ENCODE measurements around the gene EXTL1. TPM values are rescaled to one million over a fixed set of nuclear protein-coding genes. Genes with fewer than 3 reads are reported as not detected.

EXTL1 gene
- total and polyA plus RNA-seq, 8 donors: 0.18 to 26.3 (median 0.31) TPM; not detected in 4

- Histone ChIP-seq H3K4me3 (no peak overlapping the region), H3K9me3 (no peaks in the 10 kb centered on the region), H3K4me1 (peaks cover 10 to 42% (median 28%) of the 10 kb centered on the region in 4 donors), H3K27me3 (no peaks in the 10 kb centered on the region), H3K27ac (no peak overlapping the region), H3K36me3 (peaks cover 0 to 24% (median 20%) of the 10 kb centered on the region in 4 donors)
- intact Hi-C loops (cut with DNase I; ENCODE audit: low total_unique reads): no loop called here
- DNase-seq: no peak
- WGBS, 5 donors: 78 to 92% (median 86%) methylated on average over 8 of the region's 8 CpGs
- TF ChIP-seq POLR2AphosphoS5 (IDR thresholded peaks at IDR 0.05): no peak
- no peak for TF ChIP-seq EP300 (IDR thresholded peaks at IDR 0.05)
- TF ChIP-seq CTCF (IDR thresholded peaks at IDR 0.05): no peak
- TF ChIP-seq POLR2A (IDR thresholded peaks at IDR 0.05): no peak
Observed at GRCh38 chr1:25993197-25993951, 28.2 kb upstream of the EXTL1 start.

- H3K9me3 ChIP-seq: no peaks in the 10 kb centered on the region
- 86 to 95% (median 94%) methylated on average over 3 of the region's 3 CpGs for WGBS, 5 donors
- intact Hi-C loops (cut with DNase I; ENCODE audit: low total_unique reads): loop anchor here (5.0 kb wide), 1 partner anchor 97 kb away; no protein-coding TSS in a partner anchor
- TF ChIP-seq POLR2A (IDR thresholded peaks at IDR 0.05): no peak
- peaks cover 0 to 14% (median 13%) of the 10 kb centered on the region in 4 donors for H3K36me3 ChIP-seq
- peaks cover 10 to 44% (median 30%) of the 10 kb centered on the region in 4 donors for H3K4me1 ChIP-seq
- H3K27ac ChIP-seq: no peak overlapping the region
- DNase-seq: no peak
- H3K27me3 ChIP-seq: no peaks in the 10 kb centered on the region
- no peak overlapping the region for H3K4me3 ChIP-seq
Observed at GRCh38 chr1:25994402-25995150, 27.0 kb upstream of the EXTL1 start.

- intact Hi-C loops (cut with DNase I; ENCODE audit: low total_unique reads): loop anchor here (5.0 kb wide), 1 partner anchor 100 kb away; no protein-coding TSS in a partner anchor
- peak in 1 of 3 donors; percentile 30 for TF ChIP-seq POLR2AphosphoS5 (IDR thresholded peaks at IDR 0.05)
- no peak for TF ChIP-seq POLR2A (IDR thresholded peaks at IDR 0.05)
- TF ChIP-seq EP300 (IDR thresholded peaks at IDR 0.05): no peak
- no peak for TF ChIP-seq CTCF (IDR thresholded peaks at IDR 0.05)
Observed at GRCh38 chr1:25996966-25997827, 24.4 kb upstream of the EXTL1 start.

GRCh38 chr1:25997828-25998761 lies 23.5 kb upstream of the EXTL1 start, which contains the start of gene PAFAH2:
Gene PAFAH2 (minus strand): TSS chr1:25998063. CDS start chr1:25990816, 7,247 bp downstream.
- 1 to 2% (median 1%) methylated on average over 39 to 47 of the region's 47 CpGs for WGBS, 5 donors
- H3K27ac ChIP-seq: peak within 1 kb of the TSS; percentile 82 to 95 (median 89)

More at GRCh38 chr1:25996966-25997827, 24.4 kb upstream of the EXTL1 start:
- Histone ChIP-seq H3K9me3 (no peaks in the 10 kb centered on the region), H3K4me3 (peak overlapping the region; percentile 70 to 78 (median 71)), H3K27ac (peak overlapping the region; percentile 82 to 95 (median 89)), H3K27me3 (no peaks in the 10 kb centered on the region), H3K4me1 (peaks cover 10 to 35% (median 22%) of the 10 kb centered on the region in 4 donors), H3K36me3 (no peaks in the 10 kb centered on the region)
- 1 to 4% (median 3%) methylated on average over 13 of the region's 13 CpGs for WGBS, 5 donors
- peak in 1 of 2 donors; percentile 56 for DNase-seq

More at GRCh38 chr1:25997828-25998761, 23.5 kb upstream of the EXTL1 start, which contains the start of gene PAFAH2:
- intact Hi-C loops (cut with DNase I; ENCODE audit: low total_unique reads): loop anchor here (5.0 kb wide), 1 partner anchor 101 kb away; no protein-coding TSS in a partner anchor
- Histone ChIP-seq H3K27me3 (no peaks in the 10 kb centered on the region), H3K4me3 (peak within 1 kb of the TSS; percentile 70 to 78 (median 71)), H3K4me1 (peaks cover 10 to 27% (median 22%) of the 10 kb centered on the region in 4 donors), H3K9me3 (no peaks in the 10 kb centered on the region), H3K36me3 (no peaks in the 10 kb centered on the region)
- TF ChIP-seq POLR2AphosphoS5 (IDR thresholded peaks at IDR 0.05): peak; percentile 56 to 92 (median 71)
- TF ChIP-seq EP300 (IDR thresholded peaks at IDR 0.05): no peak
- TF ChIP-seq CTCF (IDR thresholded peaks at IDR 0.05): peak in 6 of 7 experiments; percentile 90 to 100 (median 96)
- DNase-seq: peak; percentile 97 to 100
